Ishikawa (cell line): ENCODE measurements around the gene STX8.

Source experiments
- EP300 ChIP-seq: IDR thresholded peaks from 2 replicates; pipeline ENCODE4 v1.6.1; 2012; ENCODE audit warnings: borderline replicate concordance
- MAX ChIP-seq: IDR thresholded peaks from 2 replicates; pipeline ENCODE4 v1.6.1; 2012
- RAD21 ChIP-seq: IDR thresholded peaks from 2 replicates; pipeline ENCODE4 v1.6.1; 2012; ENCODE audit warnings: low read depth
- TAF1 ChIP-seq: IDR thresholded peaks from 2 replicates; pipeline ENCODE4 v1.6.1; 2012; ENCODE audit warnings: low read depth, mild to moderate bottlenecking
- TF ChIP-seq, protein P1 (sequence below): IDR thresholded peaks from 2 replicates; pipeline ENCODE4 v1.6.1; 2012; ENCODE audit warnings: low read depth, mild to moderate bottlenecking

DNA sequence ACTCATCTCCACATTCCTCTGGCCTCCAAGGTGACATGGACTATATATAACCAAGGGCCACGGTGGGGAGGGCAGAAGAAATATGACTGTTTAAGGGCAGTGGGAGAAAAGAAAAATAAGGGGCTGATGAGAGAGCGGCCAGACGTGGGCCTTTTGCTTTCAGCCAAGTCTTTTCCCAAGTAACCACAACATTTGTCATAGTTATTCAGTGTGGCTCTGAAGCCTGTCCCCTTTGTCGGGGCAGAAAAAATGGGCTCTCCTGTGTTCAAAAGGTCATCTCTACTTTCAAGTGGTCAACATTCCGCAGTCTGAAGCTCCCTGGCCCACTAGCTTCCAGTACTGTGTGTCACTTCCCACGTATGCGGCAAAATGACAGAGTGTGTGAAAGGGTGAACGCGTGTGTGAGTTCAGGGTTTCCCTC is 308.9 kb downstream of the STX8 start:
- TF ChIP-seq, protein P1, sequence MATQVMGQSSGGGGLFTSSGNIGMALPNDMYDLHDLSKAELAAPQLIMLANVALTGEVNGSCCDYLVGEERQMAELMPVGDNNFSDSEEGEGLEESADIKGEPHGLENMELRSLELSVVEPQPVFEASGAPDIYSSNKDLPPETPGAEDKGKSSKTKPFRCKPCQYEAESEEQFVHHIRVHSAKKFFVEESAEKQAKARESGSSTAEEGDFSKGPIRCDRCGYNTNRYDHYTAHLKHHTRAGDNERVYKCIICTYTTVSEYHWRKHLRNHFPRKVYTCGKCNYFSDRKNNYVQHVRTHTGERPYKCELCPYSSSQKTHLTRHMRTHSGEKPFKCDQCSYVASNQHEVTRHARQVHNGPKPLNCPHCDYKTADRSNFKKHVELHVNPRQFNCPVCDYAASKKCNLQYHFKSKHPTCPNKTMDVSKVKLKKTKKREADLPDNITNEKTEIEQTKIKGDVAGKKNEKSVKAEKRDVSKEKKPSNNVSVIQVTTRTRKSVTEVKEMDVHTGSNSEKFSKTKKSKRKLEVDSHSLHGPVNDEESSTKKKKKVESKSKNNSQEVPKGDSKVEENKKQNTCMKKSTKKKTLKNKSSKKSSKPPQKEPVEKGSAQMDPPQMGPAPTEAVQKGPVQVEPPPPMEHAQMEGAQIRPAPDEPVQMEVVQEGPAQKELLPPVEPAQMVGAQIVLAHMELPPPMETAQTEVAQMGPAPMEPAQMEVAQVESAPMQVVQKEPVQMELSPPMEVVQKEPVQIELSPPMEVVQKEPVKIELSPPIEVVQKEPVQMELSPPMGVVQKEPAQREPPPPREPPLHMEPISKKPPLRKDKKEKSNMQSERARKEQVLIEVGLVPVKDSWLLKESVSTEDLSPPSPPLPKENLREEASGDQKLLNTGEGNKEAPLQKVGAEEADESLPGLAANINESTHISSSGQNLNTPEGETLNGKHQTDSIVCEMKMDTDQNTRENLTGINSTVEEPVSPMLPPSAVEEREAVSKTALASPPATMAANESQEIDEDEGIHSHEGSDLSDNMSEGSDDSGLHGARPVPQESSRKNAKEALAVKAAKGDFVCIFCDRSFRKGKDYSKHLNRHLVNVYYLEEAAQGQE: no peak
- TF ChIP-seq MAX (no peak), EP300 (no peak), TAF1 (no peak), RAD21 (no peak)
